Loucy (cell line): ENCODE data around the gene CNTN5.

Experiments used
- CTCF ChIP-seq: fragments of 200-600 bp; sonication (generic); conservative IDR thresholded peaks from 2 replicates; pipeline ENCODE4 v1.5.1; 2014; ENCODE audit warnings: mild to moderate bottlenecking, antibody characterized with exemption, low read length
- EZH2phosphoT487 ChIP-seq: fragments of 200-600 bp; IDR thresholded peaks from 2 replicates; pipeline ENCODE4 v1.6.1; 2018; ENCODE audit warnings: antibody characterized with exemption, mild to moderate bottlenecking, moderate library complexity, borderline replicate concordance

GRCh38 chr11:99932684-99933083 is 911.9 kb downstream of the CNTN5 start:
- TF ChIP-seq CTCF (no peak), EZH2phosphoT487 (no peak)
